Activated CD8-positive, alpha-beta T cell treated with anti-CD3 and anti-CD28 coated beads for 36 hours (primary cell): Measurements from ENCODE around the gene CLDN25. TPM values are rescaled to one million over a fixed set of nuclear protein-coding genes. Genes with fewer than 3 reads are reported as not detected.

Experiments
- ATAC-seq: fragments of 200-7000 bp; cut with Tn5 transposase; one replicate; pipeline ENCODE4 v1.10.0; 2021; ENCODE audit warnings: mild to moderate bottlenecking, moderate library complexity
- CTCF ChIA-PET: fragments of 350-600 bp; sonication (Branson Sonifier 250); formaldehyde crosslinking; loops from one replicate; lab custom pipeline; 2021; ENCODE audit warnings: antibody characterized with exemption; lab: Charles Lee
- POLR2A ChIA-PET: fragments of 350-600 bp; sonication (Branson Sonifier 250); formaldehyde crosslinking; loops from one replicate; lab custom pipeline; 2021; ENCODE audit warnings: antibody characterized with exemption; lab: Charles Lee
- DNase-seq: peaks from one replicate; pipeline ENCODE4 v3.0.0-alpha.2; 2020
- H3K27ac Mint-ChIP-seq: one replicate; pipeline ENCODE4 v1.8.0; 2021; ENCODE audit warnings: mild to moderate bottlenecking, mixed read lengths
- H3K27me3 Mint-ChIP-seq: one replicate; pipeline ENCODE4 v1.8.0; 2021; ENCODE audit warnings: mixed read lengths
- H3K36me3 Mint-ChIP-seq: one replicate; pipeline ENCODE4 v1.8.0; 2021; ENCODE audit warnings: low read depth, mixed read lengths
- H3K4me1 Mint-ChIP-seq: one replicate; pipeline ENCODE4 v1.8.0; 2021; ENCODE audit warnings: low read depth, mixed read lengths
- H3K4me3 Mint-ChIP-seq: one replicate; pipeline ENCODE4 v1.8.0; 2021; ENCODE audit warnings: mild to moderate bottlenecking, moderate library complexity, mixed read lengths
- H3K9me3 Mint-ChIP-seq: one replicate; pipeline ENCODE4 v1.8.0; 2021; ENCODE audit warnings: mixed read lengths
- intact Hi-C: fragments of 100-400 bp; cut with micrococcal nuclease; formaldehyde crosslinking; loops from one replicate; pipeline ENCODE4 v1.10.0; 2022
- total RNA-seq, 2 experiments: library from RNA; stranded (reverse); gene quantifications; one replicate each; pipeline ENCODE4 v1.2.3, GENCODE V29; 2021
- TF ChIP-seq, protein P1 (sequence below): fragments of 200-600 bp; IDR thresholded peaks from one replicate; pipeline ENCODE4 v1.8.0; 2022; ENCODE audit warnings: antibody characterized with exemption, mild to moderate bottlenecking

Gene CLDN25
- not detected for total RNA-seq

- Mint-ChIP-seq H3K9me3 (no peaks in the 10 kb centered on the region), H3K4me1 (peaks cover under 1% of the 10 kb centered on the region), H3K36me3 (no peaks in the 10 kb centered on the region), H3K27me3 (peaks cover 17% of the 10 kb centered on the region), H3K4me3 (no peak within 1 kb of the TSS), H3K27ac (no peak within 1 kb of the TSS)
- ATAC-seq (no peak), DNase-seq (no peak)
- POLR2A ChIA-PET: no interaction called here
- intact Hi-C loops: no loop called here
- CTCF ChIA-PET: interaction anchor here (0.8 kb wide), 1 partner anchor 17 kb away, joined by 3 read pairs; no protein-coding TSS in a partner anchor
- TF ChIP-seq, protein P1, sequence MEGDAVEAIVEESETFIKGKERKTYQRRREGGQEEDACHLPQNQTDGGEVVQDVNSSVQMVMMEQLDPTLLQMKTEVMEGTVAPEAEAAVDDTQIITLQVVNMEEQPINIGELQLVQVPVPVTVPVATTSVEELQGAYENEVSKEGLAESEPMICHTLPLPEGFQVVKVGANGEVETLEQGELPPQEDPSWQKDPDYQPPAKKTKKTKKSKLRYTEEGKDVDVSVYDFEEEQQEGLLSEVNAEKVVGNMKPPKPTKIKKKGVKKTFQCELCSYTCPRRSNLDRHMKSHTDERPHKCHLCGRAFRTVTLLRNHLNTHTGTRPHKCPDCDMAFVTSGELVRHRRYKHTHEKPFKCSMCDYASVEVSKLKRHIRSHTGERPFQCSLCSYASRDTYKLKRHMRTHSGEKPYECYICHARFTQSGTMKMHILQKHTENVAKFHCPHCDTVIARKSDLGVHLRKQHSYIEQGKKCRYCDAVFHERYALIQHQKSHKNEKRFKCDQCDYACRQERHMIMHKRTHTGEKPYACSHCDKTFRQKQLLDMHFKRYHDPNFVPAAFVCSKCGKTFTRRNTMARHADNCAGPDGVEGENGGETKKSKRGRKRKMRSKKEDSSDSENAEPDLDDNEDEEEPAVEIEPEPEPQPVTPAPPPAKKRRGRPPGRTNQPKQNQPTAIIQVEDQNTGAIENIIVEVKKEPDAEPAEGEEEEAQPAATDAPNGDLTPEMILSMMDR: no peak
These were observed at the start of gene CLDN25 for GRCh38 chr11:113779496-113779895. Gene CLDN25, plus strand, starts transcription at chr11:113779796. Its CDS starts 0 bp downstream, at chr11:113779796.

DNA sequence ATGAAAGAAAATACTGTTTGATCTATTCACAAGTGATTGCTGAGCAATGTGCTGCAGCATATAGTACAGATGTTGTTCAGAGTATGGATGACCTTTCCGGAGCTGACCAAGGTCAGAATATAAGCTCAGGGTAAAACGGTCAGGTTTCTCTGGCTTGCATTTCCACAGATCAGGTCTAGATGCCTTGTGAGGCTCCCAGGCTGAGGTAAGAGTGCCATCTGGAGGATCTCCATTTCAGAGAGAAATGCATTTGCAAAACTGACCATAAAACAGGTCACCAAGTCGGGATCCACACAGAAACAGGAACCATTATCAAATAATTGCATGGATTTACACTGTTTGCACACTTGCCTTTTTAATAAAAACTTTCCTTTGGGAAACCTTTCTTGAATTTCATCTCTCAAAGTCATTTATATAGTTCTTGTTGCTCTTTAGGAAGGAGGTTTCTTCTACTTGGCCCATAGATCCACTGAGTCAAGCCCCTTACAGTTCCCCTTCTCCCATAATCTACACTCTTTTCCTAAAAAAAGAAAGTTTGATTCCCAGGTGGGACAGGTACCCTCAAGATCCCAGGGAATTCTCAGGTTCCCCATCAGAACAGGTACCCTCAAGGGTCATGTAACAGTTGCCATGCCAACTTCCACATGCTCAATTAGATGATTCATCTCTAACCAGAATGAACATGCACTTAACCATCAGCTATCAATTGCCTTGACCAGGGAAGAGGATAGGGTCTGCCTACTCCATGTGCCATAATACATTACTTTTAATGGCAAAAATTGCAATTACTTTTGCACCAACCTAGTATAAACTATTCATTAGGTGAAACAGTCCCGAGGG, 48.5 kb upstream of the CLDN25 start:
- ChIA-PET POLR2A (no interaction called here), CTCF (interaction anchor here (0.8 to 1.8 kb wide), 4 partner anchors 8 to 289 kb away, joined by 3 to 8 read pairs (median 3); partner anchors contain the start of gene ZW10)
- Mint-ChIP-seq H3K4me3 (no peak overlapping the region), H3K27me3 (no peaks in the 10 kb centered on the region), H3K9me3 (no peaks in the 10 kb centered on the region), H3K36me3 (peaks cover 15% of the 10 kb centered on the region), H3K4me1 (peaks cover under 1% of the 10 kb centered on the region), H3K27ac (no peak overlapping the region)
- intact Hi-C loops: no loop called here
- ATAC-seq (no peak), DNase-seq (peak; percentile 10)
- TF ChIP-seq, protein P1: no peak

GRCh38 chr11:113732092-113732491, 47.5 kb upstream of the CLDN25 start:
- H3K27me3 Mint-ChIP-seq: no peaks in the 10 kb centered on the region
- ATAC-seq (no peak), DNase-seq (no peak)
- H3K9me3 Mint-ChIP-seq: no peaks in the 10 kb centered on the region
- H3K36me3 Mint-ChIP-seq: peaks cover 24% of the 10 kb centered on the region
- POLR2A ChIA-PET: no interaction called here
- intact Hi-C loops: no loop called here
- no peak overlapping the region for H3K4me3 Mint-ChIP-seq
- H3K4me1 Mint-ChIP-seq: peaks cover 7% of the 10 kb centered on the region
- CTCF ChIA-PET: interaction anchor here (0.8 to 1.2 kb wide), 3 partner anchors 9 to 290 kb away, joined by 3 read pairs; partner anchors contain the start of gene ZW10
- TF ChIP-seq, protein P1: no peak
- H3K27ac Mint-ChIP-seq: no peak overlapping the region

DNA sequence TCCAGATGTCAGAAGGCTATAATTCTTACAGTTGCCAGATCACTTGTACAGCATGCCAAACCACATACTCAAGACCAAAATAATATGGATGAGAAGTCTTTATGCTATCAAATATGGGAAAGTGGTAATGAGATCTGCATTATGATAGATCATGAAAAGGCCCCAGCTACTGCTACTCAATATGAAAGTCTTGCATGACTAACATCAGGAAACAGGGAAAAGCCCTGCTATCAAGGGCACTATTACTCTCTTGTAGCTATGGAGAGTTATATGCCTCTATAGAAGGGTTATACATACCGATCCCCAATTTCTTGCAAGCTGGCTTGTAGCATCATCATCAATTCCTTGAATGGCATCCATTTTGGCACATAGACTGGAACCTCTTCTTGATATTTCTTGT, 43.3 kb upstream of the CLDN25 start:
- ATAC-seq (peak; percentile 30), DNase-seq (no peak)
- TF ChIP-seq, protein P1: no peak
- Mint-ChIP-seq H3K4me1 (peaks cover 9% of the 10 kb centered on the region), H3K9me3 (no peaks in the 10 kb centered on the region), H3K36me3 (peaks cover 44% of the 10 kb centered on the region), H3K27me3 (no peaks in the 10 kb centered on the region), H3K27ac (peak overlapping the region; percentile 57), H3K4me3 (no peak overlapping the region)
- ChIA-PET POLR2A (no interaction called here), CTCF (no interaction called here)
- intact Hi-C loops: no loop called here

GRCh38 chr11:113752932-113753331, 26.7 kb upstream of the CLDN25 start:
- CTCF ChIA-PET: no interaction called here
- Mint-ChIP-seq H3K9me3 (no peaks in the 10 kb centered on the region), H3K36me3 (peaks cover 17% of the 10 kb centered on the region), H3K4me3 (no peak overlapping the region), H3K4me1 (no peaks in the 10 kb centered on the region), H3K27ac (no peak overlapping the region), H3K27me3 (no peaks in the 10 kb centered on the region)
- ATAC-seq (no peak), DNase-seq (no peak)
- POLR2A ChIA-PET: no interaction called here
- TF ChIP-seq, protein P1: no peak
- intact Hi-C loops: no loop called here
